Activated CD8-positive, alpha-beta memory T cell treated with anti-CD3 and anti-CD28 coated beads for 4 hours (primary cell): Measurements from ENCODE around the gene QRICH1.
"Not testable (repeated sequence)": the region's sequence is repeated elsewhere in the genome, so short reads cannot be mapped to it uniquely, and the experiment has no call there.

Experiments used
- DNase-seq, 2 donors: peaks; one replicate each; pipeline ENCODE4 v3.0.0-alpha.2; 2020; ENCODE audit warnings: low read depth in 2 of 2

QRICH1 gene

GRCh38 chr3:49017229-49017970 is 76.5 kb downstream of the QRICH1 start:
- no peak for DNase-seq

DNA sequence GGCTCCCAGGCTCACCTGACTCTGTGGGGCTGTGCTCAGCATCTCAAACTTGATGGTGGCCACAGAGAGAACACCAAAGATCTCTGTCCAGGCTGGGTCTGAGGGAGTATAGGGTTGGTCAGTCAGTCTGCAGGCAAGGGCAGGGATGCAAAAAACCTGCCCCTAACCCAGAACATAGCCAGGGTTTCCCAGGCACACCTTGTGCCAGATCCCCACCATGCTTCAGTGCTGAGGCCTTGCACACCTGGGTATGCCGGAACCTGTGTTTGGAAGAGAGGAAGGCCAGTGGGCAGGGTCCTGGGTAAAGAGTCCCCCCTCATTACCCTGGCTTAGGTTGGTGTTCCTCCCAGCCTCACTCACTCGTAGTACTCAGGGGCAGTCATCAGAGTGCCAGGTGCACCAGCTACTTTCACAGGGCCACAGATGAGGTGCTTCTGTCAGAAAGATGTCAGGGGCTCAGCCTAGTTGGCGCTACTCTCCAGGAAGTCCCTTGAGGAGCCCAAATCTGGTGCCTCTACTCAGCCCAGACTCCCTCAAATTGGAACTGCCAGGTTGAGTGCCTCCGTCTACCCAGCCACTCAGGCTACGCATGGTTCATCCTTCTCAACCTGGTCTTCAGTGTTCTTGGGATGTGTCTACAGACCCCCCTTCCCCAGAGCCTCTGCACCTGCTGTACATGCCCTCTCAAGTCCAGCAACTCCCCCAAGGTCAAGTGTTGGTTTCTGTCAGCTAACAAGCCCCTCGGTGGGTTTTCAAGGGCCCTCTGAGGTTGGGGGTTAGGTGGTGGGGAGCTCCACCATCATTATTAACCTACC is 77.2 kb downstream of the QRICH1 start:
- DNase-seq = no peak

- DNase-seq = no peak
These were observed 78.1 kb downstream of the QRICH1 start for GRCh38 chr3:49015765-49016164.

- DNase-seq = no peak
These were observed 78.8 kb downstream of the QRICH1 start for GRCh38 chr3:49015072-49015471.

DNA sequence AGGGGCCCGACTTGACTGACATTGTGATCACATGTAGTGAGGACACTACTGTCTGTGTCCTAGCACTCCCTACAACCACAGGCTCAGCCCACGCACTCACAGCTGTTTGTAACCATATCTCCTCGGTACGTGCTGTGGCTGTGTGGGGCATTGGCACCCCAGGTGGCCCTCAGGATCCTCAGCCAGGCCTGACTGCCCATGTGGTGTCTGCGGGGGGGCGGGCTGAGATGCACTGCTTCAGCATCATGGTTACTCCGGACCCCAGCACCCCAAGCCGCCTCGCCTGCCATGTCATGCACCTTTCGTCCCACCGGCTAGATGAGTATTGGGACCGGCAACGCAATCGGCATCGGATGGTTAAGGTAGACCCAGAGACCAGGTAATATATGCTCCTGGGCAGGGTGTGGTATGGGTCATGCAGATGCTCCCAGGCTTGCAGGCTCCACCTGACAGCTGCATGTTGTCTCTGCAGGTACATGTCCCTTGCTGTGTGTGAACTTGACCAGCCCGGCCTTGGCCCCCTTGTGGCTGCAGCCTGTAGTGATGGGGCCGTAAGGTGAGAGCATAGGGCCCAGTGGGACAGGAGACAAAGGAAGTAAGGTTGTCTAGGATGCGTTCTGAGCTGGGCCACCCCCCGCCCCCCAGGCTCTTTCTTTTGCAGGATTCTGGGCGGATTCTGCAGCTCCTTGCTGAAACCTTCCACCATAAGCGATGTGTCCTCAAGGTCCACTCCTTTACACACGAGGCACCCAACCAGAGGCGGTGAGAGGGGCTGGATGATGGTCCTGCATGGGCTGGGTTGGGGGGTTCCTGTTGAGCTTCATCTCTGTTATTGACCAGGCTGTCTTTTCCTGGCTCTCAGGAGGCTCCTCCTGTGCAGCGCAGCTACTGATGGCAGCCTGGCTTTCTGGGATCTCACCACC is 79.9 kb downstream of the QRICH1 start:
- no peak for DNase-seq

- no peak for DNase-seq
These were observed 80.6 kb downstream of the QRICH1 start for GRCh38 chr3:49013113-49013737.

- DNase-seq = no peak
These were observed 81.3 kb downstream of the QRICH1 start for GRCh38 chr3:49012441-49013017.

DNA sequence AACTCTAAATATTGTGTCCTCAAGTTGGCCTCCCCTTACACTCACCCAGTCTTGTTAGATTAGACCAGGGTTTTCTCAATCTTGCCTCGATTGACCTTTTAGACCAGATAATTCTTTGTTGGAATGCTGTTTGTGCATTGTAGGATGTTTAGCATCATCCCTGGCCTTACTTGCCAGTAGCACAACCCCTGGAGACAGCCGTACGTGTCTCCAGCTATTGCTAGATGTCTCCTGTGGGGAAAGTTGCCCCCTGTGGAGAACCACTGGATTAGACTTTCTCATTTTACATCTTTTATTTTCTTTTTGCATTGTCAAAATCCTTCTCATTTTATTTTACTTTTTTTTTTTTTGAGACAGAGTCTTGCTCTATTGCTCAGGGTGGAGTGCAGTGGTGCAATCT is 84.5 kb downstream of the QRICH1 start:
- no peak for DNase-seq

GRCh38 chr3:49008627-49009026 is 85.2 kb downstream of the QRICH1 start:
- not testable (repeated sequence) for DNase-seq

- peak; percentile 80 to 86 for DNase-seq
These were observed 85.9 kb downstream of the QRICH1 start for GRCh38 chr3:49007771-49008528.

GRCh38 chr3:49007068-49007770 is 86.7 kb downstream of the QRICH1 start, which contains the start of gene WDR6:
TSS of gene WDR6 (plus strand) at chr3:49007391. CDS start at chr3:49007432, 41 bp downstream.
- DNase-seq = peak; percentile 91 to 97

GRCh38 chr3:49006408-49007067 is 87.3 kb downstream of the QRICH1 start:
- no peak for DNase-seq

GRCh38 chr3:49005998-49006397 is 87.9 kb downstream of the QRICH1 start:
- no peak for DNase-seq

- DNase-seq = no peak
These were observed 88.6 kb downstream of the QRICH1 start for GRCh38 chr3:49005303-49005680.

DNA sequence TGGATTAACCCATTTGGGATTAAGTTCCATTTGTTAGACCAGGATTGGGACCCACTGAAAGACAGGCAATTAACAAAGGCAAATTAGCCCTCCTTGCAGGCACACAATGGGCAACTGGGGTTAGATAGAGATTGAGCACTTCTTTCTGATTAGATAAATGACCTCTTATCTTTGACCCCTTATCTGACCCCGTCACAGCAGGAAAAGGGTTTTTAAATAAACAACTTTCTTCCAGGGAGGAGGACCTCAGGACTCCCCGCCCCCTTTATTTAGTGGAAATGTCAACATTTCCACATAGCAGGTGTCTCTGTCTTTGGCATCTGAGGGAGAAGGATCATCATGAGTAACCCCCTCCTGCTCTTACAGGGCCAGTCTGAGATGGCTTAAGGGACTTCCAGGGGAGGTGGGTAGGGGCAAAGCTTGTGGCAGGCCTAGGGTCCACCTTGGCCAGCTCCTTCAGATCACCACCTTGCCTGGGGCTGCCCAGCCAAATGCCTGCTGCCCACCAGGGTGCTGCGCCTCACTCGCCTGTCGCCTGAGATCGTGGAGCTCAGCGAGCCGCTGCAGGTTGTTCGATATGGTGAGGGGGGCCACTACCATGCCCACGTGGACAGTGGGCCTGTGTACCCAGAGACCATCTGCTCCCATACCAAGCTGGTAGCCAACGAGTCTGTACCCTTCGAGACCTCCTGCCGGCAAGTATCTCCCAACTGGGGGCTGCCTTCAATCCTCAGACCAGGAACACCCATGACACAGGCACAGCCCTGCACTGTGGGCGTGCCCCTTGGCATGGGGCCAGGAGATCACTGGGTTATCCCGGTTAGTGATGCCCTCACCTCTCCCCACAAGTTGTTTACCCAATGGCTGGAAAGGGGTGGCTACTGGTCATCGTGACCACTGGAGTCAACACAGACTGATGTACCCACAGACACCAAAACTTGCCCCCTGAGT is 89.2 kb downstream of the QRICH1 start:
- DNase-seq = no peak

- no peak for DNase-seq
These were observed 92.7 kb downstream of the QRICH1 start for GRCh38 chr3:49001155-49001554.

DNA sequence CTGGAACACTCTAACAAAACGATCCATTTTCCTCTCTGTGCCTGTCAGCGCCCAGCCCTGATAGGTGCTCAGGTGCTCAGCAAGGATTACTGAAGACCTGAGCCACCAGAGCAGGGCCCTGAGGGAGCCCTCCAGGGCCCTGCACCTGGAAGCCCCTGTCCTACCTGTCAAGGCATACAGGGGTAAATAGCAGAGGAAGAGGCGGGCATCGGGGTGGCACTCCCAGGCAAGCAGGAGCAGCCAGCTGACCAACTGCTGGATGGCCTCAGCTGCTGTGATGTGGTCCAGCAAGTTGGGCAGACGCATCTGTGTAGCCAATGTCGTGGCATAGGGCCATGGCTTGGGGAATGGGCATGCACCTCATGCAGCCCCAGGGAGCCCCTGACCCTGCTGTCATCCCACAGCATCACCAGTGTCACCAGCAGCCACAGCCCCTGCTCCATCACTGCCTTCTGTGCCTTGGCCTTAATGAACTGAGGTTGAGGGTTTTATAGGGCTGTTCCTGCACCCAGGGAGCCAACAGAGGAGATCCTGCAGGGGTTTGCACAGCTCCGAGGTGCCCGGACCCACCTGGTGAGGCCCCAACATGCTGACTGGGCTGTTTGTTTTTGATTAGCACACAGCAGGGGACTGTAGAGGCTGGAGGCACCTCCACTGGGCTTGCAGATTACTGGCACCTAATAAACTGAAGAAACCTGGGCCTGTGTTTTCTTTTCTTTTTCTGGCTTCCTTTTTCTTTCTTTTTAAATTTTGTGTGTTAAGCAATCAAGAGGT is 94.6 kb downstream of the QRICH1 start:
- no peak for DNase-seq
